ENCODE data around the gene CT47C1.

The CT47C1 gene

DNA sequence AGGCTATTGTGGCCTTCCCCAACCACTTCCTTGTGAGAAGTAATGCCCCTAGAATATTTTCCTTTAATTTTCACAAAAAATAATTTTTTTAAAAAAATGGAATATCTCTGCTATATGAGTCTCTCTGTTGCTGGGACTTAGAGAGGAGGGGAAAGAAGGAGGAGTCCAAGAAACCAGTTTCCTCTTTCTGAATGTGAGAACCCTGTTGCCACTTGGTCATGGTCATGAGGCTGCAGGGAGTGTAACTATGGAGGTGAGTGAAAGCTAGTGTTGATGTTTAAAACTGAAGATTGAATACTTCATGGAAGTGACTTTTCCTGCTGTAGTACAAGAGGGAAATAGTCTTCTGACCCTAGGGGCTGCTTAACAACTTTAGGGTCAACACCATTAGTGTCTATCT is 34.4 kb downstream of the CT47C1 start:
- no peak for TF ChIP-seq POLR2A (IDR thresholded peaks at IDR 0.05; ENCODE audit: extremely low read depth, insufficient read length)
- TF ChIP-seq, protein P1, sequence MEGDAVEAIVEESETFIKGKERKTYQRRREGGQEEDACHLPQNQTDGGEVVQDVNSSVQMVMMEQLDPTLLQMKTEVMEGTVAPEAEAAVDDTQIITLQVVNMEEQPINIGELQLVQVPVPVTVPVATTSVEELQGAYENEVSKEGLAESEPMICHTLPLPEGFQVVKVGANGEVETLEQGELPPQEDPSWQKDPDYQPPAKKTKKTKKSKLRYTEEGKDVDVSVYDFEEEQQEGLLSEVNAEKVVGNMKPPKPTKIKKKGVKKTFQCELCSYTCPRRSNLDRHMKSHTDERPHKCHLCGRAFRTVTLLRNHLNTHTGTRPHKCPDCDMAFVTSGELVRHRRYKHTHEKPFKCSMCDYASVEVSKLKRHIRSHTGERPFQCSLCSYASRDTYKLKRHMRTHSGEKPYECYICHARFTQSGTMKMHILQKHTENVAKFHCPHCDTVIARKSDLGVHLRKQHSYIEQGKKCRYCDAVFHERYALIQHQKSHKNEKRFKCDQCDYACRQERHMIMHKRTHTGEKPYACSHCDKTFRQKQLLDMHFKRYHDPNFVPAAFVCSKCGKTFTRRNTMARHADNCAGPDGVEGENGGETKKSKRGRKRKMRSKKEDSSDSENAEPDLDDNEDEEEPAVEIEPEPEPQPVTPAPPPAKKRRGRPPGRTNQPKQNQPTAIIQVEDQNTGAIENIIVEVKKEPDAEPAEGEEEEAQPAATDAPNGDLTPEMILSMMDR (IDR thresholded peaks at IDR 0.05; ENCODE audit: low read depth, low read length) = no peak
- TF ChIP-seq, protein P2, sequence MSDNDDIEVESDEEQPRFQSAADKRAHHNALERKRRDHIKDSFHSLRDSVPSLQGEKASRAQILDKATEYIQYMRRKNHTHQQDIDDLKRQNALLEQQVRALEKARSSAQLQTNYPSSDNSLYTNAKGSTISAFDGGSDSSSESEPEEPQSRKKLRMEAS (IDR thresholded peaks at IDR 0.05; ENCODE audit: low read depth, low read length) = no peak
- TF ChIP-seq MYC (IDR thresholded peaks at IDR 0.05; ENCODE audit: low read depth, low read length) = no peak
- DNase-seq (ENCODE audit: low read depth) = no peak
- H3K4me3 ChIP-seq (ENCODE audit: low read depth, low read length) = no peak overlapping the region

DNA sequence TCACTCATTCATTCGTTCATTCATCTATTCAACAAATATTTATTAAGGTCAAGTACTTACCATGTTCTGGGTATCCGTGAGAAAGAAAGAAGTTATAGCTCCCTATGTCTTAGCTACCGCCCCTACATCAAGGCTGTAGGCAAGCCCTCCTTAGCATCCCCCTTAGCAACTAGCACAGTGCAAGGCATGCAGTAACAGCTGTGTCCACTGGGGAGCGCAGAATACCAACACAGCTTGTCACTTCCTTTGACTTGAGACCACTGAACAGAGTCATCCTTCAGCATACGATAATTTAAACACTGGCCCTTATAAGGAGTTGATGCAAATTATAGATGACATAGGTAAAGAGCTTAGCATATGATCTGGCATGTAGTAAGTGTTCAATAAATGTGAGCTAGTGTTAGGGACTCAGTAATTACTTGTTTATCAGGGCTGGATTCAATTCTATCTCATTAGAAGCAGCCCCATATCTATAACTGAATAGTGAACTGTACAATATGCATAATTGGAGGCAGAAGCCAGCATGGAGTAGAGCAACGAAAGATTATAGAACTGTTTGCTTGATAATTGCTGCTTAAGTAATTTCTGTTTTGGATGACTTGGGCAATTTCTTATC is 46.1 kb downstream of the CT47C1 start:
- DNase-seq (ENCODE audit: low read depth) = peak; percentile 61
- TF ChIP-seq, protein P2 (IDR thresholded peaks at IDR 0.05; ENCODE audit: low read depth, low read length) = no peak
- TF ChIP-seq, protein P1 (IDR thresholded peaks at IDR 0.05; ENCODE audit: low read depth, low read length) = peak; percentile 74
- no peak for TF ChIP-seq MYC (IDR thresholded peaks at IDR 0.05; ENCODE audit: low read depth, low read length)
- no peak overlapping the region for H3K4me3 ChIP-seq (ENCODE audit: low read depth, low read length)

DNA sequence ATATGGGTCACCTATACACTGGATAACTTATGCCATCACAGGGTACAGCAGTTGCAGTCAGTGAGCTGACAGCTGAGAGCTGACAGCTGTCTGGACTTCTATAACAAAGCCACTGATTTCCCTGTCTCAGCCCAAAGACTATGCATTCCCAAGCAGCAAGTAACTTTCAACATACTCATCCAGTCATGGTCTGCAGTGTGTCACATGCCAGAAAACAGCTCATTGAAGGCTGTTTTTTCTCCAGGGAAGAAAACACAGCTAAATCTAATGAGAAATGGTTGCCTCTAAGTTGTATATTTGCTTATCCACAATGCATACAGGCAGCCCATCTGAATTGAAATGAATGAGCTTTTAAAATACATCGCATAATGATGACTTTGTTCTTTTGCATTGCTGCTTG is 48.5 kb downstream of the CT47C1 start:
- TF ChIP-seq MYC (IDR thresholded peaks at IDR 0.05; ENCODE audit: low read depth, low read length) (no peak), POLR2A (IDR thresholded peaks at IDR 0.05; ENCODE audit: extremely low read depth, insufficient read length) (no peak)
- TF ChIP-seq, protein P1 (IDR thresholded peaks at IDR 0.05; ENCODE audit: low read depth, low read length) = no peak
- TF ChIP-seq, protein P2 (IDR thresholded peaks at IDR 0.05; ENCODE audit: low read depth, low read length) = no peak
- DNase-seq (ENCODE audit: low read depth) = no peak
- no peak overlapping the region for H3K4me3 ChIP-seq (ENCODE audit: low read depth, low read length)

Measured in NB4 (cell line).